Ecto neural progenitor cell (in vitro differentiated cells): ENCODE results near the gene MARCHF11.

Experiments used
- DNase-seq: peaks from one replicate; pipeline ENCODE4 v3.0.0-alpha.2; 2018; ENCODE audit warnings: low spot score

Gene MARCHF11

DNA sequence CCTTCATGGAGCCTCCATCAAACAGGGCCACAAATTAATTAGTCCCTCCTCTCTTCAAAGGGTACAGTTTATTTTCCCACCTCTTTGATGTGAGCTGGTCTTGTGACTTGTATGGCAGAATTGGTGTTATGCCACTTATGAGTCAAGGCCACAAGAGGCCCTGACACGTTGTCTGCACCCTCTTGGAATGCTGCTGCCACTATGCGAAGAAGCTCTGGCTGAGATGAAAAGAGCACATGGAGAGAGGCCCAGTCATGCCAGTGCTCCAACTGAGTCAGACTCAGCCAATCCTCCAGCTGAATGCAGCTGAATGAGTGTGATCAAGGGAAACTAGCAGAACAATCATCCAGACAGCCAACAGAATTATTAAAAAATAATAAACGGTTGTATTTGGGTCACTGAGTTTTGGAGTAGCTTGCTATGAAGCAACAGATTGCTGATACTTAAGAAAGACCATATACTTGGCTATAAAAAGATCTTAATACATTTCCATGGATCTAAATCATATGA is 128.3 kb downstream of the MARCHF11 start:
- no peak for DNase-seq

DNA sequence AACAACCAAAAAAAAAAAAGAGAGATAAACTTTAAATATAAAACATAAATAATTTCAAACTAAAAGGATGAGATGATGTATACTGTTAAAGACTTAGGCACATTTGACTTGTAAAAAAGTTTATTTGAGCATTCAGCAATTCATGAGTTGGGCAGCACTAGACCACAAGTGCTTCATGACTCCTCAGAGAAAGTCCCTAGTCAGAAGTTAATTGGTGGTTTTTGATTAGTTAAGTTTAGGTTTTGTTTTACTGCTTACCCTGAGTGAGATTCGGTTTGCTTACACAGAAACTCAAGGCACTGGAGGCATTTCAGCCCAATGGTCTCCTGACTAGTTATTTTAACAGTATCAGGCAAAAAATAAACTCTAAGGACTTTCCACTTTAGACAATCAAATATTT is 129.2 kb downstream of the MARCHF11 start:
- DNase-seq: no peak

DNA sequence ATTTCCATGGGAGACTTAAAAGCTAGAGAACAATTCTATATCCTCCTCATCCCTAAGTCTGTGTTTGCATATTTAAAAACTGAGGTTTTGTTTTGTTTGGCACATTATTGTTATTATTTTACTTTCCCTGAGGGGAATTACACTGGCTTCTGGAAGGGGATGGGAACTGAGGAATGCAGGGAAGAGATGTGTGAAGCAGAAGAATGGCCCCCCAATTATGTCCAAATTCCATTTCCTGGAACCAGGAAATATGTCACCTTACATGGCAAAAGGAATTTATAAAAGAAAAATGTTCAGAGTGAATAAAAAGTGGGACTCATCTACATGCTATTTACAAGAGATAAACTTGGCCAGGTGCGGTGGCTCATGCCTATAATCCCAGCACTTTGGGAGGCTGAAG is 129.8 kb downstream of the MARCHF11 start:
- DNase-seq: no peak

DNA sequence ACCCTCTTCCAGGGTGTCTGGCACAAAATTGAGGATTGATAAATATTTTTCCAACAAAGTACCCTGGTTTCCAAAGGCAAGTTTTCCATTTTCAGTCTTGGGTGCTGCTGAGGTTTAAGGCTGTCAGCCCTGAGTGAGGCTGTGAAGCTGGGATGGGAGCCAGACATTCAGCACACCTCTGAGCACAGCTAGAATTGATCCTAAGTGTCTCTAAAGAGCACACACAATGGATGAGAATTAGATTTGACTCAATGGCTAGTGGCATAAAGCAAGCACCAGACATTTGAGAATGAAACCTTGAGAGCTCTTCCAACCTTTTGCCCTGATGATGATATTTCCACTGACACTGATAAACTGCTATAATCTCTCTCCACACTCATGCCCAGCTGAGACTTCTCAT is 131.5 kb downstream of the MARCHF11 start:
- no peak for DNase-seq

DNA sequence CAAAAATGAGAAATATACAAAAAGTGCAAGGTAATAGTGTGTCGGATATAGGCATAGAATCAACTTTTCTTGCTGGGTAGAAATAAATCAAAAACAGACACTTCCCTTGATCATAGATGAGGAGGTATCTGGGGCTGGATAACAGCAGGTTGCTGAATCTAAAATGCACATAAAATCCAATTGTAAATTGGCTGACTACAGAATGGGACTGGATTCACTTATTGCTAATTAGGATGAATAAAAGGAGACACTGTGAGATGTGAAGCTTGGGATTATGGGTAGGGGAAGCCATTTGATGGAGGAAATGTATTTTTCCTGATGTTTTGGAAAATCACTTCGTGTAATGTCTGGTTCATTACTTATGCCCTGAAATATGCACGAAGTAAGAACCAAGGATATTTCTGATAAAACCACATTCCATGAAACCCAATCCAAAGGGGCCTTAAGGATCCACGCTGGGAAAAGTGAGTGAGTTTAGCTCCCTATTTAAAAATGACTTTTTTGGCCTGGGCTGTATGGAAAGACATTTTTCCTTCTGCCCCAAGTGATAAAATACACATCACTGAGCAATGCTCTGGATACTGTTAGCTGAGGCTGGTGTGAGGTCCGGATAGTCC is 136.1 kb downstream of the MARCHF11 start:
- DNase-seq: no peak

DNA sequence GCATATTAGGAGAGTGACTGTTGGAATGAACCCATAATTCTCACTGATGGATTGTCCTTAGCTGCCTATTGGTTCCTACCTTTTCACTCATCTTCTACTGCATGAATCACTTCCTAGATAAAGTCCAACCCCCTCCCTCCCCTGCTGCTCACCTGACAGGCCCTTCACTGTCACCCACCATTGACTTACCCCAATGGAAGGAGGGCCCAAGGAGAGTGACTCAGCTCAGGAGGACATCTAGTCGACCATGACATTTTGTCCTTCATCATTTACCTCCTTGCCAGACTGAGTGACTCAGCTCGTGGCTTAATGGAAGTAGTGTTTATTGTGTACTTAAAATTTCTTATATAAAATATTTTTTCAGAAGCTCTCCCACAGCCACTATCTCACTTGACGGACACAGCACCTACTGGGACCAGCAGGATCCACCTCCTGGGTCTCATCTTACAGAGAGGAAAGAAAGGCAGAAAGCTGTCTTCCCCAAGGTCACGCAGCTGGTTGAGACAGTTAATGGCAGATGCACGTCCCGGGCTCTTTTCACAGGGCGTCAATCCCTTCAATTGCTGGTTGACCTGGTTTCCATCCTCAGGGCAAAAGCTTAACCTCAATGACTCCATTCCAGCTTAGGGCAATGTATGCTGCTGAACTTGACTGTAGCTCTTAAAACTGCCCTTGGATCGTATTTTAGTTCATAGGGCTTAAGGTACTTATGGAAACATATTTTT is 142.3 kb downstream of the MARCHF11 start:
- no peak for DNase-seq

DNA sequence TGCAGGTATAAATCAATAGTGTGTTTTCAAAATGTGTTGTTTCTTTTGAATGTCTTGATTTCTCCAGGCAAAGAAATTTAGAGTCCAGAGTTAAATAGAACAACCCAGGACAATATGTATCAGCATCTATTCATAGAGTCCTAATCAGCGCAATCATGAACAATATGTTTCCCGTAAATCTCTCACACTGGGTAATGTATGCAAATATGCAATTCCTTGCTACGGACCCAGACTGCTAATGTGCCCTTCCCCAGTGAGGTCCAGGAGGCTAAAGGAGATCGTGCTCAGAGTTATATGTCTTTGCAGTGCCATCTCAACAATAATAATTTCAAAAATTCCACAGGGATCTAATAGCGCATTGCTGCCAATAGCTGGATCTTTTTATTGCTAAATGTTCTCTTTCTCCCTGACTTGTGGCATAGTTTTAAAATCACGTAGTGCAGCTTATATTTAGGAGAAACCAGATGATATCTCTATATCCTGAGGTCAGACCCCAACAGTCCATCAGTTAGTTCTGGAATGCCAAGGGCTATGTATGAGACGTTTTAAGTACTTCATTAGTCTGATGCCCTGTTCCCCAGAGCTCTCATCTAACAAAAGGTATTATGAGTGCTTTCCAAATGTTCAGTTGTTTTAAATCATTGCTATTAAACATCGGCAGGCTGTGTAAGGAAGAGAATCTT is 145.1 kb downstream of the MARCHF11 start:
- no peak for DNase-seq

DNA sequence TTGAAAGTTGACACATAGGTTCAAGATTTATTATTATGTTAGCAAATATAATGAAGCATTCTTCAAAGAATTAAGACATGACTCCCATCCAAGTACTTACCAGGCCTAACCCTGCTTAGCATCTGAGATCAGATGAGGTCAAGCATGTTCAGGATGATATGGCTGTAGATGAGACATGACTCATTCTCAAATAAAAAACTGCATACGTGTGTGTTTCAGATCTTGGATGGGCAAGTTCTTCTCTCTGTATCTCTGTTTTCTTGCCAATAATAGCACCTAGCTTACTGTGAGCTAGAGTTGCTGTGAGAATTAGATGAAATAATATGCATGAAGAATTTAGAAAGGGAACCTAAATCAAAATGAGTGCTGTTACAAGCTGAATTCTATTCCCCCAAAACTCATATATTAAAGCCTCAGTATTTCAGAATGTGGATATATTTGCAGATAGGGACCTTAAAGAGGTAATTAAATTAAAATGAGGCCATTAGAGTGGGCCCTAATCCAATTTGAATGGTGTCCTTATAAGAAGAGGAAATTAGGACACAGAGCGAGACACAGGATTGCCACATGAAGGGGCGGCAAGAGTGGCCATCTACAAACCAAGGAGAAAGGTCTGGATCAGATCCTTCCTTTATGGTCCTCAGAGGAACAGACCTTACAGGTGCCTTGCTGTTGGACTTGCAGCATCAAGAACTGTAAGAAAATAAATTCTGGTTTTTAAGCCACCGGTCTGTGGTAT is 146.2 kb downstream of the MARCHF11 start:
- no peak for DNase-seq

DNA sequence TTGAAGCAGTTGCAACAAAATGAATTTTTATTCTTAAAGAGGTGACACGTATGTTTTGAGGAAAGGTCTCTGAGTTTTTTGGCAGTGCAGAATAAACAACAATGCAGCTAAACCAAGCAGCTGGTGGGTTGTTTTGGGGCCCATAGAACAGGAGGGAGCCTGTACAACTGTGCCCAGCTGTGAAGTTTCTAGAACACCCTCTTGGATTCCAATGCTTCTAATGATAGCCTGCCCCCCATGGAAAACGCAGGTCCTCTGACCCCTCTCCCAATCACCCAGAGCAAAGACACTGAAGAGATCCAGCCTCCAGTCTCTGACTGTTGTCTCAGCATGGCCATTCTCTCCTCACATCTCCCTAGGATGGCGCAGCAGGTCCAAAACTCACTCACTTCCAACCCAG is 150.9 kb downstream of the MARCHF11 start:
- DNase-seq: no peak

DNA sequence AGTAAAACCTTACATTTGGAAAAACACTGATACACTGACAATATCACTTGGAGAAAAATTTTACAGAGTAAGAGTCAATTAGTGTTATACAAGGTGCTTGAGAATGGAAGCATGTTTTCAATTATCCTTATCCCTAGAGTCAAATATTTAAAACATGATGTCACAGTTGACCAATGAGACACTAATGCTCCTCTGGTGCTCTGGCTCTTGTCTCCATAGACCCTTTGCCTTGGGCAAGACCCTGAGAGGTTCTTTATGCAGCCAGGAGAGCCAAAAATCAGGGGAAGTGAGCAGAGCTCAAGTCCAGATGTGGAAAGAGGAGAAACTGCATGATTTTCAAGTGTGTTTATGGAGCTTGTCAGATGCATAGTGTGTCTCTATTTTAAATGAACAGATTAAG is 153.9 kb downstream of the MARCHF11 start:
- DNase-seq: no peak

DNA sequence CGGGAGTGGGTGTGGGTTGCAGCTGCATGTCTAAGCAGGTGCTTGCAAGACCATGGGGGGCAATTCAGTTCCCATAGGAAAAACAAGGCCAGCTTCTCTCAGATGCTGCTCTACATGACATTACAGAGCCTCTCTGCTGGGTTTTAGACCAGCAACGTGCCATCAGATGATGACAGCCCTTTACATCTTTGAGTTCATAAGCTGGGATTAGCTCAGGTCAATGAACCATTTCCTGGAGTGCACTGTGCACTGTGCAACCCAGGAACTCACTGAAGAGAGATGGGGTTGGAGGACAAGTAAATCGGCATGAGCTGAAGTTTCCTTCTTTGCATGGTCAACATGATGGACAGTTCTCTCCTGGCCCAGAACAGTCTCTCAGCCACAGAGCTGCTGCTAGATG is 160.6 kb downstream of the MARCHF11 start:
- DNase-seq: no peak

DNA sequence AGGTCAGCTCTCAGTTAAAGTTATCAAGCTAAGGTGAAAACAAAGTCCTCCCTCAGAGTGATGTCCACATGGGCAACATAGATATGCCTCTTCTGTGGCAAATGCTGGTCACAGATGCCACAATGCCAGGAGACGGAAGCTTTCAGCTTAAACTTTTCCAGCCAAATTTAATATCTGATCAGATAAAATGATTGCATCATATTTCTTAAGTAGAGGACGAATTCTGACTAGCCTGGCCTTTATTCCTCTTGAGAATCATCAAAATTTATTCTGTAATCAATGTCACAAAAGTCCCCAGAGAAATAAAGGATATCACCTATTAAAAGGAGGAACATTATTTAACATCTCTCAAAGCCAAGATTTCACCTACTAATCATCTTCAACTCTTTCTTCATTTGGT is 161.9 kb downstream of the MARCHF11 start:
- DNase-seq: no peak
